ENCODE measurements around the gene TTC13.

DNA sequence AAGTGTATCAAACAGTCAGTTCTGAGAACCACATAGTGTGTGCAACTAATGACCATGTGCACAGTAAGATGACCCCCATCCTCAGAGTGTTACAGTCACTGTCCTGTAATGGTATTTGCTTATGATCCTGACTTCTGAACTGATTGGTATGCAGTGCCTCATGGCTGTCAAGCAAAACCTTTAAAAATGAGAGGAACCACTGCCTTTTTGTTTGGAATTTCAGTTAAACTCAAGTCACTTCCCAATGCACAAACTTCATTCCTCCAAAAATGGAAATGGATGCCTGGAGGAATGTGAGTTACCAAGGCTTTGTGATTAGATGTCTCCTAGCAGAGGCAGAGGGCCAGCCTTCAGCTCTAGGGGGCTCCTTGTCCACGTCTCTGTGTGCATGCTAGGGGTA is 120.8 kb downstream of the TTC13 start:
- TF ChIP-seq, protein P1, sequence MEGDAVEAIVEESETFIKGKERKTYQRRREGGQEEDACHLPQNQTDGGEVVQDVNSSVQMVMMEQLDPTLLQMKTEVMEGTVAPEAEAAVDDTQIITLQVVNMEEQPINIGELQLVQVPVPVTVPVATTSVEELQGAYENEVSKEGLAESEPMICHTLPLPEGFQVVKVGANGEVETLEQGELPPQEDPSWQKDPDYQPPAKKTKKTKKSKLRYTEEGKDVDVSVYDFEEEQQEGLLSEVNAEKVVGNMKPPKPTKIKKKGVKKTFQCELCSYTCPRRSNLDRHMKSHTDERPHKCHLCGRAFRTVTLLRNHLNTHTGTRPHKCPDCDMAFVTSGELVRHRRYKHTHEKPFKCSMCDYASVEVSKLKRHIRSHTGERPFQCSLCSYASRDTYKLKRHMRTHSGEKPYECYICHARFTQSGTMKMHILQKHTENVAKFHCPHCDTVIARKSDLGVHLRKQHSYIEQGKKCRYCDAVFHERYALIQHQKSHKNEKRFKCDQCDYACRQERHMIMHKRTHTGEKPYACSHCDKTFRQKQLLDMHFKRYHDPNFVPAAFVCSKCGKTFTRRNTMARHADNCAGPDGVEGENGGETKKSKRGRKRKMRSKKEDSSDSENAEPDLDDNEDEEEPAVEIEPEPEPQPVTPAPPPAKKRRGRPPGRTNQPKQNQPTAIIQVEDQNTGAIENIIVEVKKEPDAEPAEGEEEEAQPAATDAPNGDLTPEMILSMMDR (IDR thresholded peaks at IDR 0.05): no peak
- no peak for TF ChIP-seq POLR2A (IDR thresholded peaks at IDR 0.05)

All from Peyer's patch (tissue), 4 donors.